IMR-90 (cell line): ENCODE results near the gene AMER2. TPM values are rescaled to one million over a fixed set of nuclear protein-coding genes. Genes with fewer than 3 reads are reported as not detected.

Experiments
- ATAC-seq: fragments of 200-7000 bp; cut with Tn5 transposase; 2 replicates; pipeline ENCODE4 v1.9.1; 2020; ENCODE audit warnings: low read depth, mild to moderate bottlenecking, moderate library complexity
- BruUV-seq: library from RNA; stranded (reverse); fragments of 400-500 nt; replicated peaks from 2 replicates; lab custom pipeline; 2021; lab: Mats Ljungman, UMichigan
- CTCF ChIA-PET: fragments of 300-600 bp; formaldehyde crosslinking; extraction: SDS; loops from one replicate; lab custom pipeline; 2021; ENCODE audit warnings: antibody characterized with exemption; lab: Yijun Ruan, JAX
- POLR2A ChIA-PET: fragments of 300-600 bp; sonication (Branson Sonifier 250); formaldehyde crosslinking; loops from one replicate; lab custom pipeline; 2022; ENCODE audit warnings: antibody characterized with exemption; ENCODE audit not compliant: unreplicated experiment; lab: Charles Lee
- DNase-seq: peaks from one replicate; pipeline ENCODE4 v3.0.0; 2013
- H2AFZ ChIP-seq: replicated peaks from 2 replicates; pipeline ENCODE3; 2013; ENCODE audit warnings: low read length, mild to moderate bottlenecking; ENCODE audit not compliant: poor library complexity
- H2AK5ac ChIP-seq: 2 replicates; pipeline ENCODE4 v1.6.1; 2013; ENCODE audit warnings: low read depth, low read length, inconsistent platforms
- H2AK9ac ChIP-seq: replicated peaks from 2 replicates; pipeline ENCODE3; 2013; ENCODE audit warnings: mild to moderate bottlenecking, low read depth, low read length, moderate library complexity; ENCODE audit not compliant: poor library complexity
- H2BK120ac ChIP-seq: 2 replicates; pipeline ENCODE4 v1.6.1; 2013; ENCODE audit warnings: low read depth, low read length, inconsistent platforms
- H2BK15ac ChIP-seq: 3 replicates; pipeline ENCODE4 v1.6.1; 2013; ENCODE audit warnings: low read depth, low read length, inconsistent platforms
- H2BK20ac ChIP-seq: 2 replicates; pipeline ENCODE4 v1.6.1; 2013; ENCODE audit warnings: low read depth, mild to moderate bottlenecking, inconsistent platforms, low read length, moderate library complexity
- H2BK5ac ChIP-seq: 2 replicates; pipeline ENCODE4 v1.6.1; 2013; ENCODE audit warnings: mild to moderate bottlenecking, low read depth, low read length, inconsistent platforms; ENCODE audit not compliant: poor library complexity, severe bottlenecking
- H3K14ac ChIP-seq: replicated peaks from 2 replicates; pipeline ENCODE4 v1.6.1; 2013; ENCODE audit warnings: low read depth, low read length, inconsistent platforms
- H3K18ac ChIP-seq: 2 replicates; pipeline ENCODE4 v1.6.1; 2013; ENCODE audit warnings: low read depth, low read length, control low read depth
- H3K23ac ChIP-seq: 2 replicates; pipeline ENCODE4 v1.6.1; 2013; ENCODE audit warnings: low read depth, low read length, inconsistent platforms
- H3K27ac ChIP-seq: 2 replicates; pipeline ENCODE4 v1.5.1; 2013; ENCODE audit warnings: mild to moderate bottlenecking, control low read depth, low read length; ENCODE audit not compliant: insufficient read depth
- H3K27me3 ChIP-seq: 2 replicates; pipeline ENCODE4 v1.6.1; 2013; ENCODE audit warnings: low read length; ENCODE audit not compliant: control insufficient read depth, insufficient read depth
- H3K36me3 ChIP-seq: 2 replicates; pipeline ENCODE4 v1.6.1; 2013; ENCODE audit warnings: low read length, mixed read lengths; ENCODE audit not compliant: control insufficient read depth, insufficient read depth
- H3K4ac ChIP-seq: 2 replicates; pipeline ENCODE4 v1.6.1; 2013; ENCODE audit warnings: low read depth, low read length, inconsistent platforms
- H3K4me1 ChIP-seq: 2 replicates; pipeline ENCODE4 v1.6.1; 2013; ENCODE audit warnings: low read length, mixed read lengths; ENCODE audit not compliant: control insufficient read depth, insufficient read depth
- H3K4me2 ChIP-seq: 2 replicates; pipeline ENCODE4 v1.6.1; 2013; ENCODE audit warnings: low read depth, mild to moderate bottlenecking, control low read depth, low read length, moderate library complexity
- H3K4me3 ChIP-seq: 2 replicates; pipeline ENCODE4 v1.5.1; 2013; ENCODE audit warnings: low read depth, mild to moderate bottlenecking, control low read depth, low read length, moderate library complexity; ENCODE audit not compliant: insufficient read depth
- H3K56ac ChIP-seq: 2 replicates; pipeline ENCODE4 v1.6.1; 2013; ENCODE audit warnings: low read length, inconsistent platforms; ENCODE audit not compliant: insufficient read depth; ENCODE audit errors: extremely low read depth
- H3K79me1 ChIP-seq, 2 experiments: 2 replicates each; pipeline ENCODE4 v1.6.1; 2013; ENCODE audit warnings: low read length in 2 of 2, inconsistent platforms in 1 of 2, low read depth in 1 of 2
- H3K9ac ChIP-seq: 2 replicates; pipeline ENCODE4 v1.6.1; 2013; ENCODE audit warnings: low read depth, low read length, control low read depth
- H3K9me1 ChIP-seq: 2 replicates; pipeline ENCODE4 v1.6.1; 2013; ENCODE audit warnings: low read length, inconsistent platforms; ENCODE audit not compliant: insufficient read depth
- H3K9me3 ChIP-seq: 2 replicates; pipeline ENCODE4 v1.6.1; 2013; ENCODE audit warnings: low read length; ENCODE audit not compliant: control insufficient read depth, insufficient read depth
- H4K20me1 ChIP-seq: 2 replicates; pipeline ENCODE4 v1.6.1; 2013; ENCODE audit warnings: low read length, inconsistent platforms; ENCODE audit not compliant: insufficient read depth
- H4K5ac ChIP-seq: 2 replicates; pipeline ENCODE4 v1.6.1; 2013; ENCODE audit warnings: mild to moderate bottlenecking, low read depth, low read length, control low read depth
- H4K8ac ChIP-seq, 2 experiments: 2 replicates each; pipeline ENCODE4 v1.6.1; 2013; ENCODE audit warnings: low read depth in 2 of 2, low read length in 2 of 2, control low read depth in 1 of 2, inconsistent platforms in 1 of 2
- H4K91ac ChIP-seq: 2 replicates; pipeline ENCODE4 v1.6.1; 2013; ENCODE audit warnings: low read depth, low read length, inconsistent platforms; ENCODE audit not compliant: insufficient read depth
- BHLHE40 ChIP-seq: fragments of 150-350 bp; IDR thresholded peaks from 2 replicates; pipeline ENCODE4 v1.6.1; 2016; ENCODE audit warnings: mild to moderate bottlenecking, low read depth, low read length
- CEBPB ChIP-seq: IDR thresholded peaks from 2 replicates; pipeline ENCODE4 v1.6.1; 2012; ENCODE audit warnings: low read depth, low read length, improper control_type of control experiment
- CHD1 ChIP-seq: IDR thresholded peaks from 2 replicates; pipeline ENCODE4 v1.6.1; 2012; ENCODE audit warnings: low read depth, low read length, improper control_type of control experiment
- CTCF ChIP-seq: conservative IDR thresholded peaks from 2 replicates; pipeline ENCODE4 v1.5.1; 2012; ENCODE audit warnings: mild to moderate bottlenecking, low read depth, low read length, improper control_type of control experiment
- ELK1 ChIP-seq: fragments of 150-350 bp; IDR thresholded peaks from 2 replicates; pipeline ENCODE4 v1.6.1; 2016; ENCODE audit warnings: low read depth, mild to moderate bottlenecking, low read length, moderate library complexity, borderline replicate concordance
- FOS ChIP-seq: fragments of 150-350 bp; IDR thresholded peaks from 2 replicates; pipeline ENCODE4 v1.6.1; 2016; ENCODE audit warnings: low read depth, low read length
- MAFK ChIP-seq: IDR thresholded peaks from 2 replicates; pipeline ENCODE4 v1.6.1; 2012; ENCODE audit warnings: low read depth, low read length, improper control_type of control experiment
- MAZ ChIP-seq: IDR thresholded peaks from 2 replicates; pipeline ENCODE4 v1.6.1; 2012; ENCODE audit warnings: low read depth, mild to moderate bottlenecking, low read length, improper control_type of control experiment, moderate library complexity, borderline replicate concordance
- MXI1 ChIP-seq: IDR thresholded peaks from 2 replicates; pipeline ENCODE4 v1.6.1; 2012; ENCODE audit warnings: low read depth, mild to moderate bottlenecking, low read length, moderate library complexity, borderline replicate concordance
- NFE2L2 ChIP-seq: fragments of 150-350 bp; IDR thresholded peaks from 2 replicates; pipeline ENCODE4 v1.6.1; 2016; ENCODE audit warnings: low read depth, mild to moderate bottlenecking, low read length
- POLR2A ChIP-seq: IDR thresholded peaks from 2 replicates; pipeline ENCODE4 v1.6.1; 2012; ENCODE audit warnings: mild to moderate bottlenecking, low read depth, low read length
- RAD21 ChIP-seq: IDR thresholded peaks from 2 replicates; pipeline ENCODE4 v1.6.1; 2012; ENCODE audit warnings: low read length, improper control_type of control experiment
- RCOR1 ChIP-seq: IDR thresholded peaks from 2 replicates; pipeline ENCODE4 v1.6.1; 2012; ENCODE audit warnings: mild to moderate bottlenecking, low read length, improper control_type of control experiment; ENCODE audit not compliant: insufficient replicate concordance
- RFX5 ChIP-seq: IDR thresholded peaks from 2 replicates; pipeline ENCODE4 v1.8.0; 2012; ENCODE audit warnings: low read depth, mild to moderate bottlenecking, low read length, moderate library complexity
- SMC3 ChIP-seq: fragments of 150-350 bp; IDR thresholded peaks from 2 replicates; pipeline ENCODE4 v1.6.1; 2016; ENCODE audit warnings: low read depth, mild to moderate bottlenecking, antibody characterized with exemption, low read length, moderate library complexity
- USF2 ChIP-seq: fragments of 150-350 bp; IDR thresholded peaks from 2 replicates; pipeline ENCODE4 v1.6.1; 2017; ENCODE audit warnings: mild to moderate bottlenecking, antibody characterized with exemption, low read length, low read depth
- WGBS, 2 experiments: methylation state at CpG; one replicate each; pipeline versions ENCODE4 v1.1.5 to v1.1.7; 2013; ENCODE audit warnings: missing lambda C conversion rate in 2 of 2; ENCODE audit not compliant: insufficient read length in 1 of 2; ENCODE audit errors: extremely low coverage in 2 of 2; 5-methylcytosine and 5-hydroxymethylcytosine counted together
- dilution Hi-C: fragments of 300-500 bp; cut with HindIII; formaldehyde crosslinking; loops from one replicate; pipeline ENCODE4 v1.14.3; 2018; ENCODE audit warnings: low sequenced_read_pairs; ENCODE audit not compliant: unreplicated experiment
- in situ Hi-C: fragments of 300-500 bp; cut with MboI; formaldehyde crosslinking; loops from 3 replicates; pipeline ENCODE4 v1.14.3; 2019; ENCODE audit warnings: low sequenced_read_pairs, inconsistent platforms, mixed read lengths
- intact Hi-C: fragments of 100-400 bp; cut with micrococcal nuclease; formaldehyde crosslinking; loops from 2 replicates; pipeline ENCODE4 v1.10.0; 2022
- polyA plus RNA-seq, 3 experiments: library from polyadenylated mRNA; depleted of rRNA; stranded (reverse); fragments of >200 nt; gene quantifications; 2 replicates each; pipeline ENCODE4 v1.2.3, GENCODE V29; 2012; ENCODE audit warnings: low replicate concordance in 1 of 3
- total RNA-seq: library from RNA; depleted of rRNA; stranded (reverse); fragments of >200 nt; gene quantifications from 2 replicates; pipeline ENCODE4 v1.2.3, GENCODE V29; 2012

The AMER2 gene
- total and polyA plus RNA-seq, 2 of the 4 experiments (the other 2 are of a cell fraction), result not detected

- ChIA-PET CTCF (interaction anchor here (0.6 to 2.6 kb wide), 8 partner anchors 9 to 516 kb away, joined by 3 to 14 read pairs (median 3); no protein-coding TSS in a partner anchor), POLR2A (no interaction called here)
- peak; percentile 98 for ATAC-seq
- no peak overlapping the region for H2BK20ac ChIP-seq
- H3K9ac ChIP-seq, result no peak overlapping the region
- H3K9me1 ChIP-seq, result no peaks in the 10 kb centered on the region
- H3K79me1 ChIP-seq, result no peaks in the 10 kb centered on the region
- no peak overlapping the region for H3K23ac ChIP-seq
- in situ Hi-C loops (no loop called here), intact Hi-C loops (loop anchor here (1.0 kb wide), 2 partner anchors 29 to 109 kb away; no protein-coding TSS in a partner anchor), dilution Hi-C loops (no loop called here)
- H3K27ac ChIP-seq, result no peak overlapping the region
- H3K56ac ChIP-seq, result no peak overlapping the region
- DNase-seq, result peak; percentile 69
- H3K9me3 ChIP-seq, result no peaks in the 10 kb centered on the region
- no peak overlapping the region for H4K91ac ChIP-seq
- no peak overlapping the region for H4K5ac ChIP-seq
- H2BK15ac ChIP-seq, result no peak overlapping the region
- H2BK5ac ChIP-seq, result no peak overlapping the region
- H2AK9ac ChIP-seq, result no peak overlapping the region
- no peak overlapping the region for H4K8ac ChIP-seq
- H3K18ac ChIP-seq, result no peak overlapping the region
- H4K20me1 ChIP-seq, result no peaks in the 10 kb centered on the region
- H2AFZ ChIP-seq, result no peak overlapping the region
- peaks cover 2% of the 10 kb centered on the region for H3K27me3 ChIP-seq
- no peak overlapping the region for H2BK120ac ChIP-seq
- no peak for TF ChIP-seq MAFK
- peak; percentile 70 for TF ChIP-seq RAD21
- TF ChIP-seq MAZ, result no peak
- TF ChIP-seq ELK1, result no peak
- TF ChIP-seq FOS, result no peak
- peak; percentile 82 for TF ChIP-seq CTCF
- no peak for TF ChIP-seq NFE2L2
- TF ChIP-seq SMC3, result peak; percentile 51; the same call in 1 of the 2 replicates
- TF ChIP-seq CEBPB, result no peak
- TF ChIP-seq USF2, result no peak
- no peak for TF ChIP-seq MXI1
- no peak for TF ChIP-seq CHD1
- no peak for TF ChIP-seq POLR2A
- no peak for TF ChIP-seq BHLHE40
- TF ChIP-seq RCOR1, result no peak
- no peak for TF ChIP-seq RFX5
- H3K14ac ChIP-seq, result no peak overlapping the region
- H3K4me2 ChIP-seq, result no peak overlapping the region
- H3K36me3 ChIP-seq, result no peaks in the 10 kb centered on the region
- 0% methylated on average over 1 of the region's 3 CpGs; no CpG with 5 or more reads in 1 of the 2 experiments for WGBS, 2 experiments
- BruUV-seq, result no TSS peak
- no peaks in the 10 kb centered on the region for H3K4me1 ChIP-seq
- no peak overlapping the region for H3K4me3 ChIP-seq
- no peak overlapping the region for H3K4ac ChIP-seq
- no peak overlapping the region for H2AK5ac ChIP-seq
Observed at GRCh38 chr13:25114220-25114619, 57.9 kb downstream of the AMER2 start.
